Stimulated activated CD8-positive, alpha-beta memory T cell treated with anti-CD3 and anti-CD28 coated beads, Interleukin-2, amount 100 ng/mL, for 1 hour (primary cell): Measurements from ENCODE around the gene TASP1.
"Not testable (repeated sequence)": the region's sequence is repeated elsewhere in the genome, so short reads cannot be mapped to it uniquely, and the experiment has no call there.

Experiments
- DNase-seq, 2 donors: peaks; one replicate each; pipeline ENCODE4 v3.0.0-alpha.2; 2020; ENCODE audit warnings: low read depth in 2 of 2

The TASP1 gene

GRCh38 chr20:13494019-13494418 is 144.7 kb downstream of the TASP1 start:
- DNase-seq: no peak

- no peak for DNase-seq
Measured at GRCh38 chr20:13493143-13493542, 145.6 kb downstream of the TASP1 start.

- no peak for DNase-seq
Measured at GRCh38 chr20:13492001-13492481, 146.7 kb downstream of the TASP1 start.

- no peak for DNase-seq
Measured at GRCh38 chr20:13487202-13487601, 151.5 kb downstream of the TASP1 start.

GRCh38 chr20:13486694-13487093 is 152.0 kb downstream of the TASP1 start:
- DNase-seq: no peak

- no peak for DNase-seq
Measured at GRCh38 chr20:13485576-13485975, 153.2 kb downstream of the TASP1 start.

GRCh38 chr20:13485019-13485418 is 153.7 kb downstream of the TASP1 start:
- DNase-seq: not testable (repeated sequence)

- DNase-seq: not testable (repeated sequence)
Measured at GRCh38 chr20:13483472-13483871, 155.3 kb downstream of the TASP1 start.

- DNase-seq: no peak
Measured at GRCh38 chr20:13478366-13478765, 160.4 kb downstream of the TASP1 start.

GRCh38 chr20:13474467-13474866 is 164.3 kb downstream of the TASP1 start:
- DNase-seq: no peak

GRCh38 chr20:13469262-13469661 is 169.5 kb downstream of the TASP1 start:
- no peak for DNase-seq

GRCh38 chr20:13468166-13468565 is 170.6 kb downstream of the TASP1 start:
- no peak for DNase-seq

- no peak for DNase-seq
Measured at GRCh38 chr20:13464702-13465101, 174.0 kb downstream of the TASP1 start.

GRCh38 chr20:13461849-13462458 is 176.8 kb downstream of the TASP1 start:
- DNase-seq: no peak

- DNase-seq: no peak
Measured at GRCh38 chr20:13458860-13459451, 179.8 kb downstream of the TASP1 start.

- no peak for DNase-seq
Measured at GRCh38 chr20:13457487-13457886, 181.2 kb downstream of the TASP1 start.

GRCh38 chr20:13455713-13456112 is 183.0 kb downstream of the TASP1 start:
- DNase-seq: no peak

- no peak for DNase-seq
Measured at GRCh38 chr20:13453367-13453766, 185.4 kb downstream of the TASP1 start.

- DNase-seq: no peak
Measured at GRCh38 chr20:13452470-13453124, 186.1 kb downstream of the TASP1 start.

GRCh38 chr20:13449868-13450434 is 188.8 kb downstream of the TASP1 start:
- no peak for DNase-seq

- DNase-seq: no peak
Measured at GRCh38 chr20:13447385-13448180, 191.1 kb downstream of the TASP1 start.

- DNase-seq: no peak
Measured at GRCh38 chr20:13443690-13444089, 195.0 kb downstream of the TASP1 start.
